Iris pigment epithelial cell (primary cell): ENCODE results near the gene PPP1R2C.
A peak's percentile ranks its signal among the peaks of the same experiment; 100 is the strongest.

Experiments used
- DNase-seq: peaks from one replicate; pipeline ENCODE4 v3.0.0-alpha.2; 2011; ENCODE audit warnings: low read depth

PPP1R2C gene

GRCh38 chrX:42778096-42778495 is at the start of gene PPP1R2C:
PPP1R2C (minus strand) TSS chrX:42778163; CDS start chrX:42778079, 84 bp downstream.
- DNase-seq = no peak

GRCh38 chrX:42825201-42825600 is 47.2 kb upstream of the PPP1R2C start:
- no peak for DNase-seq

GRCh38 chrX:42824541-42824940 is 46.6 kb upstream of the PPP1R2C start:
- DNase-seq = no peak

- no peak for DNase-seq
Measured at GRCh38 chrX:42823443-42823842, 45.5 kb upstream of the PPP1R2C start.

GRCh38 chrX:42821803-42822443 is 44.0 kb upstream of the PPP1R2C start:
- DNase-seq = no peak

- no peak for DNase-seq
Measured at GRCh38 chrX:42818151-42818921, 40.4 kb upstream of the PPP1R2C start.

- DNase-seq = no peak
Measured at GRCh38 chrX:42809569-42809968, 31.6 kb upstream of the PPP1R2C start.

- DNase-seq = no peak
Measured at GRCh38 chrX:42807393-42807792, 29.4 kb upstream of the PPP1R2C start.

- DNase-seq = no peak
Measured at GRCh38 chrX:42804524-42804923, 26.6 kb upstream of the PPP1R2C start.

GRCh38 chrX:42803320-42803719 is 25.4 kb upstream of the PPP1R2C start:
- peak; percentile 22 for DNase-seq

GRCh38 chrX:42797651-42798269 is 19.8 kb upstream of the PPP1R2C start:
- DNase-seq = no peak

- no peak for DNase-seq
Measured at GRCh38 chrX:42783451-42783850, 5.5 kb upstream of the PPP1R2C start.

GRCh38 chrX:42776195-42776594 is 1.8 kb downstream of the PPP1R2C start:
- DNase-seq = peak; percentile 7

- DNase-seq = no peak
Measured at GRCh38 chrX:42772874-42773273, 5.1 kb downstream of the PPP1R2C start.

GRCh38 chrX:42771506-42772335 is 6.2 kb downstream of the PPP1R2C start:
- DNase-seq = no peak

- DNase-seq = no peak
Measured at GRCh38 chrX:42770566-42770965, 7.4 kb downstream of the PPP1R2C start.

GRCh38 chrX:42759881-42760280 is 18.1 kb downstream of the PPP1R2C start:
- DNase-seq = no peak

- peak; percentile 28 for DNase-seq
Measured at GRCh38 chrX:42755815-42756214, 22.1 kb downstream of the PPP1R2C start.

GRCh38 chrX:42754603-42755002 is 23.4 kb downstream of the PPP1R2C start:
- DNase-seq = no peak

- no peak for DNase-seq
Measured at GRCh38 chrX:42754115-42754514, 23.8 kb downstream of the PPP1R2C start.

- no peak for DNase-seq
Measured at GRCh38 chrX:42752730-42753129, 25.2 kb downstream of the PPP1R2C start.

- DNase-seq = peak; percentile 16
Measured at GRCh38 chrX:42751573-42751972, 26.4 kb downstream of the PPP1R2C start.
